IPS DF 4.7 (cell line): ENCODE results near the gene TUBB1.
"Not testable (repeated sequence)": the region's sequence is repeated elsewhere in the genome, so short reads cannot be mapped to it uniquely, and the experiment has no call there.

ENCODE experiments used
- DNase-seq: peaks from one replicate; pipeline ENCODE4 v3.0.0-alpha.2; 2013; ENCODE audit warnings: low spot score; ENCODE audit errors: extremely low read depth

Gene TUBB1

GRCh38 chr20:59018817-59019216 is 412 bp upstream of the TUBB1 start:
- DNase-seq: no peak

DNA sequence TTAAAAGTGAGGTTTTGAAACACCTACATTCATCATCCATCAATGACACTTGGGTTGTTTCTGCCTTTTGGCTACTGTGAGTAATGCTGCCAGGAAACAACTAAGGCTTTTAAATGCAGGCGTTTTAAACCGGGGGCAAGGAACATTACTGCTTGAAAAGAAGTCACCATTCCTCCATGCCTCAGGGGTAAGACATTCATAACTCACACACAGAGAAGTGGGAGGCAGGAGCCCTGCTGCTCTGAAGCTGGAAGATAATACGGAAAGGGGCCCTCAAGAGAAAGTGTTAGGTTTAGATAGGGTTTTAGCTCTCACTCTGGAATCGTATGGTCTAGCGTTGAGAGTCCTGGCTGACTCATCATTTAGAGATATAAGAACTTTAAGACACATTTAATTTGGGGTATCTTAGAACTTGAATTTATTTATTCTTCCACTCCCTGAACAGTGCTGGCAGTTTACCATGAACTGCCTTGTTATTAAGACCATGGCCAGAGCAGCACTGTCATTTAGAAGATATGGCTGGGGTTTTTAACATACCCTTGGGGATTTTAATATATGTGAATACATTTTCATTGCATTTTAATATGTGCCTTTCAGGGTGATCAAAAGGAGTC is 1.8 kb downstream of the TUBB1 start:
- DNase-seq: no peak

DNA sequence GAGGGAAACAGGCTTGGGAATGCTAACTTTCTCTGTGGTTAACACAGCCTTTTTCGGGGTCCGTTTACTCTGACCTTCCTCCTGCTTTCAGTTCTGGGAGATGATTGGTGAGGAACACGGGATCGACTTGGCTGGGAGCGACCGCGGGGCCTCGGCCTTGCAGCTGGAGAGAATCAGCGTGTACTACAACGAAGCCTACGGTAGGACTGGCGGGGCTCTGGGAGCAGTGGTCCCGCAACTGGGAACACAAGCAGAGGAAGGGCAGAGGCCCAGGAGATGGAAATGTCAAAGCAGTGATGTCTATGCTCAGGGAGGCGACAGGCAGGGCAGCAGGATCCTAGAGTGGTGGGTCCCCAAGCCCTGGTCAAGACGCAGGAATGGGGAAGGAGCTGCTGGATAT is 3.5 kb downstream of the TUBB1 start:
- no peak for DNase-seq

GRCh38 chr20:59023616-59024015 is 4.4 kb downstream of the TUBB1 start:
- DNase-seq: no peak

- no peak for DNase-seq
These were observed 4.9 kb downstream of the TUBB1 start for GRCh38 chr20:59024111-59024530.

DNA sequence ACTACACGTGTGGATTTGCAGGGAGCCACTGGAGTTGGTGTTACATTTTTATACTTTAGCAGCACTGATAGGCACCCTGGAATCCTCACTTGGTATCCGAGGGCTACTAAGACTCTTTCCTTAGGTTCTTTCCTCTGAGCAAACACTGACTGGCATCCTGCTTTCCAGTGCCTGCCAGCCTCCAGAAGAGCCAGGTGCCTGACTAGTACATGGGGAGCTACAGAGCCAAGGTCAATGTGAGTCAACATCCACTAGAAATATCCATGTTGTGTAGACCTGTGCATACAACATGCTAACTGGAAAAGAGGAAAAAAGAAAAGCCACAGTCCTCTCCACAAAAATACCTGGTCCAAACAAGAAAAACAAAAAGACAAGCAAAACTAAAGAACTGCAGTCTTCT is 5.9 kb downstream of the TUBB1 start:
- no peak for DNase-seq

GRCh38 chr20:59025511-59025910 is 6.3 kb downstream of the TUBB1 start:
- DNase-seq: no peak

DNA sequence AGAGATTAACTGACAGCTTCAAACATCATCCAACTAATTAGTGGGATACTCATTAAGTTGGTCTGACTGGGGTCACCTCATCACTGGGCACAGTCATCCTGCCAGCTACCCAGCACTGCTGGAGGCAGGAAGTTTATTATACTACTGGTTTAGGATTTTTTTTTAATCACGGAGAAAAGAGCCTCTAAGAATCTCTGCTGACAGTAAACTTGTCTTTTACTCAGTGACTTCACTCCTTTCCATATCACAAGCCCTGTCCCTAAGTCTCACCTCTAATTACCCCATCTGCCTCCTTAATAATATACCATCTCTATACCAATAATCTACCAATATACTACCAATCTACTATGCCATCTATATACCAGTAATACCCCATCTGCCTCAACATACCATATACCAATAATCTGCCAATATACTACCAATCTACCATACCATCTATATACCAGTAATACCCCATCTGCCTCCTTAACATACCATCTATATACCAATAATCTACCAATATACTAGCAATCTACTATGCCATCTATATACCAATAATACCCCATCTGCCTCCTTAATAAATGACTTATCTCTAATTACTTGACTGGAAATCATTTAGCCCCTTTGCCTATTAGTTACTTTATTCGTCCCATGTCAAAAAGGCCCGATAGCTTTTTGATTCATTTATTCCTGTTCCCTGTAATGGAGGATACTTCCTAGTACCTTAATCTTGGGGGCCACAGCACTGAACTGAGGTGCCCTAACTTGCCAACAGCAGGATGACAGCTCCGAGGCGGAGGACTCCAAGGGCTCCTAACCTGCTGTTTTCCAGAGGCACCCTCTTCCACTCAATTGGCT is 7.9 kb downstream of the TUBB1 start:
- no peak for DNase-seq

DNA sequence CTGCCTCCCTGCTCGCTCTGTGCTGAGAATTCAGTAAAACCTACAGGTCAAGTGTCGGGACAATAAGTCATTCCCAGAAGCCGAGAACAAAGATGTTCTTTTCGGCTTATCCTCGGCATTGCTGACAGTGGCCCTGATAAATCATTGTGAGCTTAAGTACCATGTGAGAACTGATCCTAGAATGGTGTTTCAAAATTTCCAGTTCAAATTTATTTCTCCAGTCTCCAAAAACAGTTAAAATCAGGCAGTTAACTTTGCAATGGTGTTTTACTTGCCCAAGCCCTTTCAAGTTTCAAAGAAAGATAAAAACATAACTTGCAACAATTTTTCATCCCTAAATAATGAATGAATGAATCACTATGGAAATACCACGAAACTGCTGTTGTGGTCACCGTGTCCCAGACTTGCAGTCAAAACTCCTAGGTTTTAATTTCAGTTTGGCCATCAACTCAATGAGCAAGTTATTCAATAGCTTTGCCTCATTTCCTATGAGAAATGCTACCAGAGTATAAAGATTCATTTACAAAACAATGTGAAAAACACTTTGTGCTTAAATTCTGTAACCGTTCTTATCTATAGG is 8.6 kb downstream of the TUBB1 start:
- DNase-seq: no peak

DNA sequence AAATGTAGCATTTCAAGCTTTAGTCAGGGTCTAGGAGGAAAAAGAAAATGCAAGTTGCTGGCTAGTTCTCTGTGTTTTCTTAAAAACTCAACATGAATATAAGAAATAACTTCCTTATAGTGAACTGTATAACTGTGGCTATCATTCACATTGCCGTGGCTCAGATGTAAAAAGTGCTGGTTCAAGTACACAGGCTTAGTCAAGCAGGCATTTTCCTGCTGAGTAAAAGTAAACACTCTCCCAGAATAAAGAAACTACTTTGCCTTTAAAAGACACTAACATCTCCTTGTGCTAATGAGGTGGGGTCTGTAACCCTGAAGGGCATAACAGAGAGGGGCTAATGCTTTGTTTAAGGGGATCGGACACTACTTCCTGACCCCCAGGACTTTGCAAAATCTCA is 9.6 kb downstream of the TUBB1 start:
- no peak for DNase-seq

DNA sequence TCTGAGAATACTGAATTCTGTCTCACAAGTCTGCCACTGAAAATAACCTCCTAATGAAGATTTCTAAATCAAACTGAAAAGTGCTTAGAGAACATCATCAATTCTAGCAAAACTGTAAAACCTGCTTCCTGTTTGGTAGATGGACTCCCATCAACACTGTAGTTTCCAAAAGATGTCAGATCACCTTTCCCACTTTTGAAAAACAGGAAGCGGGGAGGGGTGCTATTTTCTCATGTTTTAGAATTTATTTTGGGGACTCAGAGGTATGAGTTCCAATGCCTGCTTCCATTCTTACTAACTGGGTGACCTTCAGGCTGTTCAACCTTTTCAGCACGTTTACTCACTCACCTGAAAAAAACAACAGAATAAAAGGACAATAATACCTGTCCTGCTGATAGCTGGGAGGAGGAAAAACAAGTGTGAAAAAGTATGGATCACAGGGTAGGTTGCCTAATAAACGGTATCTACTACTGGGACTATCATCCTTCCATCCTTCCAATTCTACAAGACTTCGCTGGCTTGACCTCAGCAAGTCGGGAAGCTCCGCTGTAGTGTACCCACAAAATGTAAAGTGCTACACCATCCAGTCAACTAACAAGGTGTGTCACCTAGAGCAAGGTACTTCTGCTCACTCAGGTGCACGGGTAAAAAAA is 11.8 kb downstream of the TUBB1 start:
- no peak for DNase-seq

GRCh38 chr20:59031564-59032022 is 12.4 kb downstream of the TUBB1 start:
- DNase-seq: no peak

GRCh38 chr20:59032023-59032712 is 12.9 kb downstream of the TUBB1 start, which contains the start of gene ATP5F1E:
Gene ATP5F1E (minus strand): TSS chr20:59032335. CDS start chr20:59032251, 84 bp downstream.
- DNase-seq: no peak

- no peak for DNase-seq
These were observed 13.5 kb downstream of the TUBB1 start for GRCh38 chr20:59032713-59033059.

DNA sequence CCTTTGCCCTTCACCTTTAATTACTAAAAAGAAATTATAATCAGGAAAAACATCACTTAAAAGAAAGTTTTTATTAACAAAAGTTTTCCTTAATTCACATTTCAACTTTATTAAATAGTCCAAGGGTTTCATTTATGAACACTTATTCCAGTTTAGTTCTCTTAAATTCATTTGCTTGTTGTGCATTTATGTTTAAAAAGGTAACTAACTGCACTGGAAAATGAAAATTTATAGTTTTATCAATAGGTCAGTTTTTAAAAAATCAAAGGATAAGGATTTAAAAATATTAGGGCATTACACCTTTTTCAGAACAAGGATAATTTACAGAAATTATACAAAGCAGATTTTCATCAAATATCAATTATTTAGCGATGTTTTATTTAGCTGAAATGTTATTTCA is 13.9 kb downstream of the TUBB1 start:
- no peak for DNase-seq

DNA sequence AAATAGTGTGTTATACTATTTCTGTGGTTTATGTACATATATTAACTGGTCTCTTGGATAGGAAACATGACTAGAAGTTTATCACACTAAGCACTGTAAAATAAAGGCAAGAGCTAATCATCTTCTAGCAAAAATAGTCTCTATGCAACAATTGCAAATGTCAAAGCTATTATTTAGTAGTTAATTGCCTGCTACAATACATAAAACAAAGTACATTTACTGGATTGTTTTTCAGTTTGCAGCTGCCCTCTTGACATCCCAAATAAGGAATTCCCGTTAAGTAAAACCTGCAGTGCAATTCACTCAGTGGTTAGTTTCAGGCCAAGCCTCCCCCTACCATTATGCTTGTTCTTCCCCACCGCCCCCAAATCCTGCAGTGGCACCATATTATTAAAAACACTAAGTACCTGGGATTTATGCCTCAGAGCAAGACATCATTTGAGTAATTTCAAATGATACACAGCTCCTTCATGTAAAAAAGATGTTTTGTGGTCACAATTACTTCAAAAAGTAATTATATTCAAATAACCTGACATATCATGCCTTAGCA is 14.5 kb downstream of the TUBB1 start:
- no peak for DNase-seq

- DNase-seq: no peak
These were observed 16.2 kb downstream of the TUBB1 start for GRCh38 chr20:59035381-59035780.

- DNase-seq: no peak
These were observed 18.2 kb downstream of the TUBB1 start for GRCh38 chr20:59037386-59037785.

DNA sequence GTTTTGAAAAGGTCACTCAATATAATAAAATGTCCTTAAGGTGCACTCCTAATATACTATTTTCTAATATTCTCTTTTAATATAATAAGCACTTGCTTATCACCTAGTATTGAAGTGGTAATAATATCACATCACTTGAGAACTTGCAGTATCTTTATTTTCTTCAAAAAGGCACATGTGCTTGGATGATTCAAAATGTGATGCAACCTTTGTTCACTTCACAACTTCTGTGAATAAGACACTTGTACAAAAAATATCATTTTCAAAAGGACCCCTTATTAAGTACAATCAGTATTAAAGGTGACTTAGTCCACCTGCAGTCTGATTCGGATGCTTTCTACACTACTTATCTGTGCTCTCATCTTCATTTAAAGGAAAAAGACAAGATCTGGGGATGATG is 20.0 kb downstream of the TUBB1 start:
- DNase-seq: no peak

GRCh38 chr20:59040667-59041066 is 21.4 kb downstream of the TUBB1 start:
- no peak for DNase-seq

GRCh38 chr20:59041487-59041886 is 22.3 kb downstream of the TUBB1 start:
- not testable (repeated sequence) for DNase-seq
